K562 (cell line): ENCODE results near the gene NPR2. TPM values are rescaled to one million over a fixed set of nuclear protein-coding genes. Genes with fewer than 3 reads are reported as not detected.

Experiments used
- ELF2 ChIP-seq: fragments of 250-450 bp; sonication (Bioruptor Pico); IDR thresholded peaks from 2 replicates; pipeline ENCODE4 v1.5.0; 2021; ENCODE audit warnings: mild to moderate bottlenecking
- ETV1 ChIP-seq: fragments of 450-650 bp; conservative IDR thresholded peaks from 2 replicates; pipeline ENCODE4 v1.6.1; 2016; ENCODE audit warnings: missing genetic modification characterization, control low read depth, low read depth, missing compliant biosample characterization
- HNRNPL ChIP-seq: fragments of 200-400 bp; formaldehyde crosslinking; IDR thresholded peaks from 2 replicates; pipeline ENCODE4 v1.6.1; 2017; ENCODE audit warnings: low read depth, mild to moderate bottlenecking, low read length
- KDM1A ChIP-seq, 2 experiments: fragments of 450-650 bp; IDR thresholded peaks; 2 replicates each; pipeline ENCODE4 v1.6.1; 2016; ENCODE audit warnings: mild to moderate bottlenecking in 2 of 2
- KLF13 ChIP-seq: fragments of 450-650 bp; IDR thresholded peaks from 2 replicates; pipeline ENCODE4 v1.6.1; 2016; ENCODE audit warnings: missing genetic modification characterization, low read depth, mild to moderate bottlenecking, missing compliant biosample characterization, moderate library complexity, borderline replicate concordance
- MAZ ChIP-seq, 2 experiments: fragments of 450-650 bp in 1 of 2; sonication (generic) in 1 of 2; formaldehyde crosslinking; IDR thresholded peaks in 1 of 2; conservative IDR thresholded peaks in 1 of 2; 2 replicates each; pipeline versions ENCODE4 v1.4.0 to v1.5.0; 2020; ENCODE audit warnings: mild to moderate bottlenecking in 1 of 2, missing genetic modification reagents in 1 of 2
- MYC ChIP-seq, 2 experiments: fragments of 250-450 bp in 1 of 2; sonication (Bioruptor Pico) in 1 of 2; IDR thresholded peaks; 2 replicates each; pipeline versions ENCODE4 v1.5.1 to v1.6.1; 2012 to 2021; ENCODE audit warnings: low read depth in 2 of 2, borderline replicate concordance in 1 of 2, improper control_type of control experiment in 1 of 2, low read length in 1 of 2, mild to moderate bottlenecking in 1 of 2, moderate library complexity in 1 of 2
- NONO ChIP-seq, 2 experiments: fragments of 200-400 bp in 1 of 2; fragments of 450-650 bp in 1 of 2; formaldehyde crosslinking in 1 of 2; IDR thresholded peaks; 2 replicates each; pipeline ENCODE4 v1.6.1; 2017; ENCODE audit warnings: low read depth in 2 of 2, mild to moderate bottlenecking in 2 of 2, moderate library complexity in 2 of 2, low read length in 1 of 2
- POLR2A ChIP-seq: fragments of 450-650 bp; conservative IDR thresholded peaks from 2 replicates; pipeline ENCODE4 v1.6.1; 2016
- POLR2B ChIP-seq: fragments of 450-650 bp; IDR thresholded peaks from 2 replicates; pipeline ENCODE4 v1.6.1; 2018; ENCODE audit warnings: low read depth; ENCODE audit not compliant: partially characterized antibody
- SUPT5H ChIP-seq: fragments of 450-650 bp; IDR thresholded peaks from 2 replicates; pipeline ENCODE4 v1.6.1; 2016
- TEAD4 ChIP-seq, 2 experiments: sonication (generic) in 1 of 2; formaldehyde crosslinking in 1 of 2; IDR thresholded peaks; 2 replicates each; pipeline versions ENCODE4 v1.6.1 to v1.8.0; 2012 to 2022; ENCODE audit warnings: borderline replicate concordance in 1 of 2, inconsistent platforms in 1 of 2, low read length in 1 of 2, mild to moderate bottlenecking in 1 of 2, missing genetic modification reagents in 1 of 2
- U2AF2 ChIP-seq: fragments of 200-400 bp; formaldehyde crosslinking; optimal IDR thresholded peaks from 2 replicates; pipeline ENCODE3; 2017; ENCODE audit warnings: low read depth, mild to moderate bottlenecking, low read length
- ZNF668 ChIP-seq: fragments of 250-450 bp; sonication (Bioruptor Pico); IDR thresholded peaks from 2 replicates; pipeline ENCODE4 v1.8.0; 2022; ENCODE audit warnings: mild to moderate bottlenecking, inconsistent platforms
- polyA plus RNA-seq, 8 experiments: library from polyadenylated mRNA; depleted of rRNA in 4 of 8; stranded (reverse) in 5 of 8; unstranded in 3 of 8; fragments of >200 nt; fragmentation: Nextera tagmentation in 2 of 8; fragmentation: Illumina TruSeq in 1 of 8; extraction: Ambion mirVana in 2 of 8; extraction: Trizol in 1 of 8; gene quantifications; 2 replicates each; pipeline versions ENCODE4 v1.2.1 to v1.2.3, GENCODE V29; 2011 to 2014; ENCODE audit warnings: inconsistent platforms in 1 of 8, missing spikeins in 1 of 8
- total RNA-seq, 7 experiments: library from RNA; depleted of rRNA in 6 of 7; stranded (reverse); fragments of >200 nt in 6 of 7; fragmentation: Illumina TruSeq in 2 of 7; extraction: Trizol in 2 of 7; gene quantifications; 2 replicates each; pipeline versions ENCODE4 v1.2.1 to v1.2.3, GENCODE V29; 2011 to 2021; ENCODE audit warnings: low replicate concordance in 1 of 7
- TF ChIP-seq, protein P1 (sequence below), 2 experiments: fragments of 450-650 bp; conservative IDR thresholded peaks; 2 replicates each; pipeline ENCODE4 v1.6.1; 2017; ENCODE audit warnings: mild to moderate bottlenecking in 2 of 2, moderate library complexity in 2 of 2
- TF ChIP-seq, protein P2 (sequence below): sonication (generic); formaldehyde crosslinking; IDR thresholded peaks from 2 replicates; pipeline ENCODE4 v1.8.1; 2023; ENCODE audit warnings: mild to moderate bottlenecking, missing genetic modification reagents
- TF ChIP-seq, protein P3 (sequence below): fragments of 450-650 bp; IDR thresholded peaks from 2 replicates; pipeline ENCODE4 v1.6.1; 2018; ENCODE audit not compliant: partially characterized antibody
- TF ChIP-seq, protein P4 (sequence below): fragments of 250-450 bp; sonication (Bioruptor Pico); IDR thresholded peaks from 2 replicates; pipeline ENCODE4 v1.8.0; 2021; ENCODE audit warnings: mild to moderate bottlenecking, moderate library complexity

Gene NPR2
- total and polyA plus RNA-seq, 9 of the 15 experiments (the other 6 are each of a cell fraction or from before 2014, with no cell fraction given): 2.4 to 12.9 (median 6.0) TPM

DNA sequence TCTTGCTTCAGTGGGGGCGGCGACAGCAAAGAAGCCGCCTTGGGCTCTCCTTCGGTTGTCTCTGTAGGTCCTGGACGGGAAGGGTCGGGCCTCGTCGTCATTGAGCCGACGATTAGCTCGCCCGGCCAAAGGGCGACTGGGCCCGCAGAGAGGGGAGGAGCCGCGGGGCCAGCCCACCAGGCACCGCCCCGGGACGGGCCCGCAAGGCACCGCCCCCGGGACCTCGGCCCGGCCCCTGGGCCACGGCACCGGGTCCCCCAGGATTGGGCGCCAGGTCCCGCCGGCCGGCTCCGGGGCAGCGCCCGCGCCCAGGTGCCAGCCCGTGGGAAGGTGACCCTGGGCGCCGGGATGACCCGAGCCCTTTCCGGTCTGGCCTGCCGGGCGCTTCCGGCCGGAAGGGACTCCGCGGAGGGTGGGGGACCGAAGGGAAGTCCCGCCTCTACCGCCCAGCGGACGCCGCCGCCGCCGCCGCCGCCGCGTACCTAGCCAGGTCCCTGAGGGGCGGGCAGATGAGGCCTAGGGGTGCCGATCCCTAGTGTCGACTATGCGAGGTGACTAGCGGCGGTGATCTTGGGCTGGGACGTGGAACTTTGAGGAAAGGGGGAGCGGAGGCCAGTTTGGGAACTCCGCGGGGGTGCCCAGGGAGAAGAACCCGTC, 42.4 kb upstream of the NPR2 start, which contains the start of the genes GBA2 and RGP1 (continued):
- TF ChIP-seq NONO (IDR thresholded peaks at IDR 0.05; ENCODE audit: low read depth in 2 of 2, low read length in 1 of 2) (peak; percentile 18 to 86; a peak in 2 of 4 replicates), ELF2 (CRISPR knock-in tag) (peak; percentile 60; the same call in 1 of the 2 replicates), ZNF668 (CRISPR knock-in tag) (no peak), KDM1A (IDR thresholded peaks at IDR 0.05) (no peak), POLR2A (peak; percentile 62; the same call in 1 of the 2 replicates), POLR2B (no peak), SUPT5H (peak; percentile 59), KLF13 (no peak), HNRNPL (peak; percentile 94), MYC (IDR thresholded peaks at IDR 0.05; ENCODE audit: low read depth, low read length) (0 out of 2 replicates have a peak, but pooled peaks have one; percentile 18), MYC (CRISPR knock-in tag; IDR thresholded peaks at IDR 0.05; ENCODE audit: borderline replicate concordance, low read depth) (no peak), U2AF2 (no peak), MAZ (CRISPR knock-in tag; conservative IDR thresholded peaks at IDR 0.05 in 1 of 2, IDR thresholded peaks at IDR 0.05 in 1 of 2) (peak; percentile 47 to 69; a peak in 2 of 4 replicates), ETV1 (peak; percentile 56; the same call in 1 of the 2 replicates), TEAD4 (IDR thresholded peaks at IDR 0.05; ENCODE audit: low read length) (no peak), TEAD4 (CRISPR knock-in tag; IDR thresholded peaks at IDR 0.05; ENCODE audit: borderline replicate concordance) (no peak)
- TF ChIP-seq, protein P1, sequence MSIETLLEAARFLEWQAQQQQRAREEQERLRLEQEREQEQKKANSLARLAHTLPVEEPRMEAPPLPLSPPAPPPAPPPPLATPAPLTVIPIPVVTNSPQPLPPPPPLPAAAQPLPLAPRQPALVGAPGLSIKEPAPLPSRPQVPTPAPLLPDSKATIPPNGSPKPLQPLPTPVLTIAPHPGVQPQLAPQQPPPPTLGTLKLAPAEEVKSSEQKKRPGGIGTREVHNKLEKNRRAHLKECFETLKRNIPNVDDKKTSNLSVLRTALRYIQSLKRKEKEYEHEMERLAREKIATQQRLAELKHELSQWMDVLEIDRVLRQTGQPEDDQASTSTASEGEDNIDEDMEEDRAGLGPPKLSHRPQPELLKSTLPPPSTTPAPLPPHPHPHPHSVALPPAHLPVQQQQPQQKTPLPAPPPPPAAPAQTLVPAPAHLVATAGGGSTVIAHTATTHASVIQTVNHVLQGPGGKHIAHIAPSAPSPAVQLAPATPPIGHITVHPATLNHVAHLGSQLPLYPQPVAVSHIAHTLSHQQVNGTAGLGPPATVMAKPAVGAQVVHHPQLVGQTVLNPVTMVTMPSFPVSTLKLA (conservative IDR thresholded peaks at IDR 0.05): 0 out of 4 replicates have a peak, but pooled peaks of 1 of the 2 experiments have one; percentile 8
- TF ChIP-seq, protein P2, sequence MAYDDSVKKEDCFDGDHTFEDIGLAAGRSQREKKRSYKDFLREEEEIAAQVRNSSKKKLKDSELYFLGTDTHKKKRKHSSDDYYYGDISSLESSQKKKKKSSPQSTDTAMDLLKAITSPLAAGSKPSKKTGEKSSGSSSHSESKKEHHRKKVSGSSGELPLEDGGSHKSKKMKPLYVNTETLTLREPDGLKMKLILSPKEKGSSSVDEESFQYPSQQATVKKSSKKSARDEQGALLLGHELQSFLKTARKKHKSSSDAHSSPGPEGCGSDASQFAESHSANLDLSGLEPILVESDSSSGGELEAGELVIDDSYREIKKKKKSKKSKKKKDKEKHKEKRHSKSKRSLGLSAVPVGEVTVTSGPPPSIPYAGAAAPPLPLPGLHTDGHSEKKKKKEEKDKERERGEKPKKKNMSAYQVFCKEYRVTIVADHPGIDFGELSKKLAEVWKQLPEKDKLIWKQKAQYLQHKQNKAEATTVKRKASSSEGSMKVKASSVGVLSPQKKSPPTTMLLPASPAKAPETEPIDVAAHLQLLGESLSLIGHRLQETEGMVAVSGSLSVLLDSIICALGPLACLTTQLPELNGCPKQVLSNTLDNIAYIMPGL: no peak
- TF ChIP-seq, protein P3, sequence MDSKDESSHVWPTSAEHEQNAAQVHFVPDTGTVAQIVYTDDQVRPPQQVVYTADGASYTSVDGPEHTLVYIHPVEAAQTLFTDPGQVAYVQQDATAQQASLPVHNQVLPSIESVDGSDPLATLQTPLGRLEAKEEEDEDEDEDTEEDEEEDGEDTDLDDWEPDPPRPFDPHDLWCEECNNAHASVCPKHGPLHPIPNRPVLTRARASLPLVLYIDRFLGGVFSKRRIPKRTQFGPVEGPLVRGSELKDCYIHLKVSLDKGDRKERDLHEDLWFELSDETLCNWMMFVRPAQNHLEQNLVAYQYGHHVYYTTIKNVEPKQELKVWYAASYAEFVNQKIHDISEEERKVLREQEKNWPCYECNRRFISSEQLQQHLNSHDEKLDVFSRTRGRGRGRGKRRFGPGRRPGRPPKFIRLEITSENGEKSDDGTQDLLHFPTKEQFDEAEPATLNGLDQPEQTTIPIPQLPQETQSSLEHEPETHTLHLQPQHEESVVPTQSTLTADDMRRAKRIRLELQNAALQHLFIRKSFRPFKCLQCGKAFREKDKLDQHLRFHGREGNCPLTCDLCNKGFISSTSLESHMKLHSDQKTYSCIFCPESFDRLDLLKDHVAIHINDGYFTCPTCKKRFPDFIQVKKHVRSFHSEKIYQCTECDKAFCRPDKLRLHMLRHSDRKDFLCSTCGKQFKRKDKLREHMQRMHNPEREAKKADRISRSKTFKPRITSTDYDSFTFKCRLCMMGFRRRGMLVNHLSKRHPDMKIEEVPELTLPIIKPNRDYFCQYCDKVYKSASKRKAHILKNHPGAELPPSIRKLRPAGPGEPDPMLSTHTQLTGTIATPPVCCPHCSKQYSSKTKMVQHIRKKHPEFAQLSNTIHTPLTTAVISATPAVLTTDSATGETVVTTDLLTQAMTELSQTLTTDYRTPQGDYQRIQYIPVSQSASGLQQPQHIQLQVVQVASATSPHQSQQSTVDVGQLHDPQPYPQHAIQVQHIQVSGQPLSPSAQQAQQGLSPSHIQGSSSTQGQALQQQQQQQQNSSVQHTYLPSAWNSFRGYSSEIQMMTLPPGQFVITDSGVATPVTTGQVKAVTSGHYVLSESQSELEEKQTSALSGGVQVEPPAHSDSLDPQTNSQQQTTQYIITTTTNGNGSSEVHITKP: peak; percentile 93
- TF ChIP-seq, protein P4, sequence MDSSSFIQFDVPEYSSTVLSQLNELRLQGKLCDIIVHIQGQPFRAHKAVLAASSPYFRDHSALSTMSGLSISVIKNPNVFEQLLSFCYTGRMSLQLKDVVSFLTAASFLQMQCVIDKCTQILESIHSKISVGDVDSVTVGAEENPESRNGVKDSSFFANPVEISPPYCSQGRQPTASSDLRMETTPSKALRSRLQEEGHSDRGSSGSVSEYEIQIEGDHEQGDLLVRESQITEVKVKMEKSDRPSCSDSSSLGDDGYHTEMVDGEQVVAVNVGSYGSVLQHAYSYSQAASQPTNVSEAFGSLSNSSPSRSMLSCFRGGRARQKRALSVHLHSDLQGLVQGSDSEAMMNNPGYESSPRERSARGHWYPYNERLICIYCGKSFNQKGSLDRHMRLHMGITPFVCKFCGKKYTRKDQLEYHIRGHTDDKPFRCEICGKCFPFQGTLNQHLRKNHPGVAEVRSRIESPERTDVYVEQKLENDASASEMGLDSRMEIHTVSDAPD (CRISPR knock-in tag): no peak
